Measurements from ENCODE around the gene DACT1. TPM values are rescaled to one million over a fixed set of nuclear protein-coding genes. Genes with fewer than 3 reads are reported as not detected.

The DACT1 gene
- polyA plus RNA-seq, 1 of the 3 experiments (the other 2 are of a cell fraction): 3.3 TPM

DNA sequence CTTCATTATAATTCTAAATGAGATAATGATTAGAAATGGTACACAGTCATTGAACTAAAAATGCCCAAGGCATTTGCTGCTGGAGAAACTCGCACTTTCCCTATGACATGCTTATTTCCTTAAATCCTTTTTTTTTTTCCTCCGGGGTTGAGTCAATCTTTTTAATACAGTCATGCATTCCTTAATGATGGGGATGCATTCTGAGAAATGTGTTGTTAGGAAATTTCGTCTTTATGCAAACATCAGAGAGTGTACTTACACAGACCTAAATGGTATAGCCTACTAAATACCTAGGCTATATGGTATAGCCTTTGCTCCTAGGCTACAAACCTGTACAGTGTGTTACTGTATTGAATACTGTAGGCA is 29.8 kb upstream of the DACT1 start:
- Histone ChIP-seq H3K4me1 (ENCODE audit: control insufficient read depth in 1 of 2, insufficient read depth in 2 of 2, low read depth in 1 of 2, low read length in 1 of 2) (peaks cover 7 to 11% of the 10 kb centered on the region in 2 experiments; a peak in 3 of 4 replicates), H3K36me3 (replicated peaks in 1 of 2; ENCODE audit: control insufficient read depth in 1 of 2, insufficient read depth in 2 of 2, low read length in 1 of 2) (no peaks in the 10 kb centered on the region), H3K9me3 (no peaks in the 10 kb centered on the region), H3F3A (replicated peaks; ENCODE audit: insufficient read depth) (peaks cover 14% of the 10 kb centered on the region), H3K27me3 (ENCODE audit: insufficient read depth) (no peaks in the 10 kb centered on the region), H3K9ac (no peak overlapping the region), H3K4me2 (peak overlapping the region; percentile 74; the same call in 1 of the 2 replicates), H3K79me2 (ENCODE audit: insufficient read depth) (no peaks in the 10 kb centered on the region), H3K9me2 (no peaks in the 10 kb centered on the region), H3K27ac (ENCODE audit: low read depth in 2 of 2, low read length in 1 of 2) (peak overlapping the region; percentile 4 to 58; a peak in 3 of 4 replicates), H3K4me3 (ENCODE audit: low read depth in 2 of 2, low read length in 1 of 2) (no peak overlapping the region; a peak in 1 of 4 replicates), H2AFZ (ENCODE audit: low read depth) (peak overlapping the region; percentile 68; the same call in 1 of the 2 replicates), H4K20me1 (ENCODE audit: insufficient read depth) (no peaks in the 10 kb centered on the region)
- ChIA-PET POLR2A (no interaction called here), CTCF (interaction anchor here (1.1 to 1.4 kb wide), 2 partner anchors 107 kb away, joined by 3 read pairs; no protein-coding TSS in a partner anchor)
- no peak for DNase-seq
- WGBS (ENCODE audit: low lambda C conversion rate): 20% methylated on average over 3 of the region's 3 CpGs
- TF ChIP-seq FOSL2 (IDR thresholded peaks at IDR 0.05; ENCODE audit: borderline replicate concordance, low read depth) (peak; percentile 29; the same call in 1 of the 2 replicates), CHD2 (IDR thresholded peaks at IDR 0.05; ENCODE audit: low read length, partially characterized antibody) (no peak)
- TF ChIP-seq, protein P1, sequence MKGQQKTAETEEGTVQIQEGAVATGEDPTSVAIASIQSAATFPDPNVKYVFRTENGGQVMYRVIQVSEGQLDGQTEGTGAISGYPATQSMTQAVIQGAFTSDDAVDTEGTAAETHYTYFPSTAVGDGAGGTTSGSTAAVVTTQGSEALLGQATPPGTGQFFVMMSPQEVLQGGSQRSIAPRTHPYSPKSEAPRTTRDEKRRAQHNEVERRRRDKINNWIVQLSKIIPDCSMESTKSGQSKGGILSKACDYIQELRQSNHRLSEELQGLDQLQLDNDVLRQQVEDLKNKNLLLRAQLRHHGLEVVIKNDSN (IDR thresholded peaks at IDR 0.05; ENCODE audit: borderline replicate concordance, low read depth): no peak

- TF ChIP-seq RCOR1 (IDR thresholded peaks at IDR 0.05; ENCODE audit: low read length): no peak
- TF ChIP-seq, protein P1 (IDR thresholded peaks at IDR 0.05; ENCODE audit: borderline replicate concordance, low read depth): no peak
- TF ChIP-seq TEAD4 (IDR thresholded peaks at IDR 0.05; ENCODE audit: borderline replicate concordance, insufficient read depth): no peak
- no peak for TF ChIP-seq ELF1 (IDR thresholded peaks at IDR 0.05)
- no peak for TF ChIP-seq SMC3 (IDR thresholded peaks at IDR 0.05; ENCODE audit: low read depth, low read length)
- TF ChIP-seq, protein P2, sequence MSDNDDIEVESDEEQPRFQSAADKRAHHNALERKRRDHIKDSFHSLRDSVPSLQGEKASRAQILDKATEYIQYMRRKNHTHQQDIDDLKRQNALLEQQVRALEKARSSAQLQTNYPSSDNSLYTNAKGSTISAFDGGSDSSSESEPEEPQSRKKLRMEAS (IDR thresholded peaks at IDR 0.05; ENCODE audit: low read depth): no peak
- no peak for TF ChIP-seq RXRA (IDR thresholded peaks at IDR 0.05; ENCODE audit: borderline replicate concordance, low read depth)
- TF ChIP-seq, protein P3, sequence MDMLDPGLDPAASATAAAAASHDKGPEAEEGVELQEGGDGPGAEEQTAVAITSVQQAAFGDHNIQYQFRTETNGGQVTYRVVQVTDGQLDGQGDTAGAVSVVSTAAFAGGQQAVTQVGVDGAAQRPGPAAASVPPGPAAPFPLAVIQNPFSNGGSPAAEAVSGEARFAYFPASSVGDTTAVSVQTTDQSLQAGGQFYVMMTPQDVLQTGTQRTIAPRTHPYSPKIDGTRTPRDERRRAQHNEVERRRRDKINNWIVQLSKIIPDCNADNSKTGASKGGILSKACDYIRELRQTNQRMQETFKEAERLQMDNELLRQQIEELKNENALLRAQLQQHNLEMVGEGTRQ (IDR thresholded peaks at IDR 0.05; ENCODE audit: borderline replicate concordance, low read depth, low read length): no peak
- TF ChIP-seq TCF12 (IDR thresholded peaks at IDR 0.05): no peak
- no peak for TF ChIP-seq MXI1 (IDR thresholded peaks at IDR 0.05; ENCODE audit: low read depth, low read length)
- TF ChIP-seq REST (IDR thresholded peaks at IDR 0.05; ENCODE audit: low read depth, low read length): no peak
- no peak for TF ChIP-seq EZH2phosphoT487 (IDR thresholded peaks at IDR 0.05; ENCODE audit: borderline replicate concordance, low read depth)
- TF ChIP-seq YY1 (IDR thresholded peaks at IDR 0.05; ENCODE audit: low read depth): no peak
- no peak for TF ChIP-seq POLR2AphosphoS5 (IDR thresholded peaks at IDR 0.05; ENCODE audit: low read depth, low read length)
- no peak for TF ChIP-seq ZBTB33 (IDR thresholded peaks at IDR 0.05; ENCODE audit: borderline replicate concordance, low read depth)
- no peak for TF ChIP-seq EP300 (IDR thresholded peaks at IDR 0.05; ENCODE audit: borderline replicate concordance in 1 of 2, low read depth in 1 of 2, low read length in 1 of 2)
- TF ChIP-seq NRF1 (IDR thresholded peaks at IDR 0.05; ENCODE audit: low read depth, low read length): no peak
- TF ChIP-seq RFX5 (IDR thresholded peaks at IDR 0.05; ENCODE audit: low read length): no peak
- WGBS (ENCODE audit: low lambda C conversion rate): 57% methylated on average over 1 of the region's 1 CpG
- DNase-seq: no peak
- Histone ChIP-seq H3K9me2 (no peaks in the 10 kb centered on the region), H2AFZ (ENCODE audit: low read depth) (no peak overlapping the region), H3K4me1 (ENCODE audit: control insufficient read depth in 1 of 2, insufficient read depth in 2 of 2, low read depth in 1 of 2, low read length in 1 of 2) (no peaks in the 10 kb centered on the region; a peak in 1 of 4 replicates), H3K27me3 (ENCODE audit: insufficient read depth) (no peaks in the 10 kb centered on the region), H4K20me1 (ENCODE audit: insufficient read depth) (no peaks in the 10 kb centered on the region), H3K4me2 (no peak overlapping the region), H3F3A (replicated peaks; ENCODE audit: insufficient read depth) (no peaks in the 10 kb centered on the region), H3K79me2 (ENCODE audit: insufficient read depth) (no peaks in the 10 kb centered on the region), H3K9ac (no peak overlapping the region), H3K9me3 (no peaks in the 10 kb centered on the region), H3K36me3 (replicated peaks in 1 of 2; ENCODE audit: control insufficient read depth in 1 of 2, insufficient read depth in 2 of 2, low read length in 1 of 2) (no peaks in the 10 kb centered on the region), H3K27ac (ENCODE audit: low read depth in 2 of 2, low read length in 1 of 2) (no peak overlapping the region), H3K4me3 (ENCODE audit: low read depth in 2 of 2, low read length in 1 of 2) (no peak overlapping the region)
- CTCF ChIA-PET: interaction anchor here (1.6 kb wide), 1 partner anchor 116 kb away, joined by 4 read pairs; no protein-coding TSS in a partner anchor
- POLR2A ChIA-PET: no interaction called here
Observed at GRCh38 chr14:58617619-58618018, 20.1 kb upstream of the DACT1 start.

Measured in SK-N-SH (cell line).